OCI-LY1 (cell line): ENCODE results near the gene DPF3.

ENCODE experiments used
- CTCF ChIP-seq: fragments of 200-600 bp; sonication (generic), shearing (Covaris generic); IDR thresholded peaks from 2 replicates; pipeline ENCODE4 v1.5.1; 2017; ENCODE audit warnings: mild to moderate bottlenecking, antibody characterized with exemption, low read length, moderate library complexity, mixed read lengths
- EZH2 ChIP-seq: fragments of 200-600 bp; sonication (generic), shearing (Covaris generic); IDR thresholded peaks from 2 replicates; pipeline ENCODE4 v1.8.0; 2017; ENCODE audit warnings: borderline replicate concordance, mixed run types, mild to moderate bottlenecking, antibody characterized with exemption, low read length, moderate library complexity, mixed read lengths

GRCh38 chr14:72856530-72857266 is 37.2 kb downstream of the DPF3 start:
- TF ChIP-seq CTCF (no peak), EZH2 (no peak)
